Mesothelial cell of epicardium (in vitro differentiated cells): ENCODE measurements around the gene SLC35B2. TPM values are rescaled to one million over a fixed set of nuclear protein-coding genes. Genes with fewer than 3 reads are reported as not detected.

ENCODE experiments used
- DNase-seq, 2 experiments: peaks; one replicate each; pipeline ENCODE4 v3.0.0; 2021; ENCODE audit warnings: low spot score in 2 of 2; ENCODE audit not compliant: unreplicated experiment in 2 of 2
- H3K27ac Mint-ChIP-seq: 2 replicates; pipeline ENCODE4 v1.8.0; 2021; ENCODE audit warnings: mixed read lengths
- H3K27me3 Mint-ChIP-seq: 2 replicates; pipeline ENCODE4 v1.8.0; 2021; ENCODE audit warnings: low read depth, mixed read lengths
- H3K36me3 Mint-ChIP-seq: 2 replicates; pipeline ENCODE4 v1.8.0; 2021; ENCODE audit warnings: mixed read lengths
- H3K4me1 Mint-ChIP-seq: 2 replicates; pipeline ENCODE4 v1.8.0; 2021; ENCODE audit warnings: mixed read lengths
- H3K4me3 Mint-ChIP-seq: 2 replicates; pipeline ENCODE4 v1.8.0; 2021; ENCODE audit warnings: mild to moderate bottlenecking, moderate library complexity, mixed read lengths
- H3K9me3 Mint-ChIP-seq: 2 replicates; pipeline ENCODE4 v1.8.0; 2021; ENCODE audit warnings: mixed read lengths
- CTCF ChIP-seq: fragments of 200-600 bp; sonication (generic); IDR thresholded peaks from one replicate; pipeline ENCODE4 v1.5.0; 2021; ENCODE audit warnings: antibody characterized with exemption; ENCODE audit not compliant: unreplicated experiment
- total RNA-seq: library from RNA; stranded (reverse); gene quantifications from 3 replicates; pipeline ENCODE4 v1.2.1, GENCODE V29; 2021

The SLC35B2 gene
- total RNA-seq, 1 donor from 2014 or later = 38.2 TPM

GRCh38 chr6:44230034-44230675 lies 27.2 kb downstream of the SLC35B2 start:
- H3K9me3 Mint-ChIP-seq = no peaks in the 10 kb centered on the region
- no peaks in the 10 kb centered on the region for H3K36me3 Mint-ChIP-seq
- TF ChIP-seq CTCF = no peak
- H3K27me3 Mint-ChIP-seq = peaks cover 2% of the 10 kb centered on the region
- H3K27ac Mint-ChIP-seq = no peak overlapping the region
- H3K4me1 Mint-ChIP-seq = peaks cover 51% of the 10 kb centered on the region
- H3K4me3 Mint-ChIP-seq = no peak overlapping the region
- no peak for DNase-seq

- H3K36me3 Mint-ChIP-seq = no peaks in the 10 kb centered on the region
- no peak for TF ChIP-seq CTCF
- H3K4me1 Mint-ChIP-seq = peaks cover 50% of the 10 kb centered on the region
- DNase-seq = no peak
- H3K27me3 Mint-ChIP-seq = peaks cover 6% of the 10 kb centered on the region
- no peak overlapping the region for H3K27ac Mint-ChIP-seq
- H3K9me3 Mint-ChIP-seq = no peaks in the 10 kb centered on the region
- H3K4me3 Mint-ChIP-seq = no peak overlapping the region
Observed at GRCh38 chr6:44229376-44230033, 27.8 kb downstream of the SLC35B2 start.

- no peaks in the 10 kb centered on the region for H3K36me3 Mint-ChIP-seq
- no peaks in the 10 kb centered on the region for H3K9me3 Mint-ChIP-seq
- DNase-seq = no peak
- H3K27ac Mint-ChIP-seq = no peak overlapping the region
- peaks cover 50% of the 10 kb centered on the region for H3K4me1 Mint-ChIP-seq
- peaks cover 13% of the 10 kb centered on the region for H3K27me3 Mint-ChIP-seq
- TF ChIP-seq CTCF = no peak
- no peak overlapping the region for H3K4me3 Mint-ChIP-seq
Observed at GRCh38 chr6:44228836-44229235, 28.5 kb downstream of the SLC35B2 start.

GRCh38 chr6:44228433-44228832 lies 28.9 kb downstream of the SLC35B2 start:
- H3K9me3 Mint-ChIP-seq = no peaks in the 10 kb centered on the region
- H3K4me1 Mint-ChIP-seq = peaks cover 47% of the 10 kb centered on the region
- no peak overlapping the region for H3K27ac Mint-ChIP-seq
- peaks cover 14% of the 10 kb centered on the region for H3K27me3 Mint-ChIP-seq
- H3K4me3 Mint-ChIP-seq = no peak overlapping the region
- no peak for TF ChIP-seq CTCF
- H3K36me3 Mint-ChIP-seq = no peaks in the 10 kb centered on the region
- no peak for DNase-seq

GRCh38 chr6:44228031-44228430 lies 29.3 kb downstream of the SLC35B2 start:
- H3K36me3 Mint-ChIP-seq = no peaks in the 10 kb centered on the region
- no peak overlapping the region for H3K27ac Mint-ChIP-seq
- no peak for DNase-seq
- TF ChIP-seq CTCF = no peak
- H3K4me1 Mint-ChIP-seq = peaks cover 48% of the 10 kb centered on the region
- peaks cover 16% of the 10 kb centered on the region for H3K27me3 Mint-ChIP-seq
- no peaks in the 10 kb centered on the region for H3K9me3 Mint-ChIP-seq
- H3K4me3 Mint-ChIP-seq = no peak overlapping the region
